Upper lobe of left lung (tissue), 6 donors: ENCODE measurements around the gene TPST2. TPM values are rescaled to one million over a fixed set of nuclear protein-coding genes. Genes with fewer than 3 reads are reported as not detected.

Experiments used
- ATAC-seq, 2 donors: fragments of 200-7000 bp; cut with Tn5 transposase; one replicate each; pipeline ENCODE4 v1.9.1; 2022; ENCODE audit warnings: mild to moderate bottlenecking in 2 of 2, moderate library complexity in 2 of 2; ENCODE audit not compliant: low FRiP score in 2 of 2
- DNase-seq, 2 donors: peaks; one replicate each; pipeline ENCODE4 v3.0.0-alpha.2; 2019 to 2020
- H3K27ac ChIP-seq, 4 donors: fragments of 200-600 bp; sonication (generic); one replicate each; pipeline ENCODE4 v1.5.1; 2016 to 2019
- H3K27me3 ChIP-seq, 4 donors: fragments of 200-600 bp; sonication (generic); one replicate each; pipeline ENCODE4 v1.5.1; 2017 to 2019
- H3K36me3 ChIP-seq, 4 donors: fragments of 200-600 bp; sonication (generic); one replicate each; pipeline ENCODE4 v1.5.1; 2016 to 2019
- H3K4me1 ChIP-seq, 4 donors: fragments of 200-600 bp; sonication (generic); one replicate each; pipeline ENCODE4 v1.5.1; 2018 to 2019
- H3K4me3 ChIP-seq, 4 donors: fragments of 200-600 bp; sonication (generic); one replicate each; pipeline ENCODE4 v1.5.1; 2017 to 2019; ENCODE audit warnings: mild to moderate bottlenecking in 2 of 4, moderate library complexity in 1 of 4
- H3K9me3 ChIP-seq, 4 donors: fragments of 200-600 bp; sonication (generic); one replicate each; pipeline ENCODE4 v1.5.1; 2018 to 2019
- EP300 ChIP-seq, 4 donors: sonication (generic); formaldehyde crosslinking; IDR thresholded peaks; one replicate each; pipeline ENCODE4 v1.5.1; 2017; ENCODE audit warnings: antibody characterized with exemption in 4 of 4, control low read depth in 2 of 4
- POLR2A ChIP-seq, 4 donors: fragments of 450-650 bp; IDR thresholded peaks; one replicate each; pipeline ENCODE4 v1.5.1; 2016 to 2017; ENCODE audit warnings: antibody characterized with exemption in 4 of 4, mild to moderate bottlenecking in 2 of 4
- POLR2AphosphoS5 ChIP-seq, 2 donors: sonication (generic); formaldehyde crosslinking; IDR thresholded peaks; one replicate each; pipeline ENCODE4 v1.5.1; 2017; ENCODE audit warnings: antibody characterized with exemption in 2 of 2
- WGBS, 2 donors: methylation state at CpG; one replicate each; pipeline ENCODE4 v1.1.5; 2017 to 2018; 5-methylcytosine and 5-hydroxymethylcytosine counted together
- total RNA-seq, 6 donors: library from RNA; depleted of rRNA in 4 of 6; stranded (reverse); fragments of >200 nt in 4 of 6; gene quantifications; one replicate each; pipeline versions ENCODE4 v1.1.0 to v1.2.1, GENCODE V29; 2016 to 2021
- TF ChIP-seq, protein P1 (sequence below), 6 experiments: fragments of 450-650 bp in 4 of 6; fragments of 200-600 bp in 2 of 6; sonication (generic) in 2 of 6; IDR thresholded peaks; one replicate each; pipeline ENCODE4 v1.5.1; 2016 to 2019; ENCODE audit warnings: antibody characterized with exemption in 6 of 6
- donor health status: DM: no; HTN: no; CAD: no; lungs with moderate emphysema.
- donor health status: DM: no; HTN: yes; CAD: no; lungs with severe emphysema.

The TPST2 gene
- total RNA-seq, 6 donors from 2014 or later = 50.5 to 253 (median 95.8) TPM

DNA sequence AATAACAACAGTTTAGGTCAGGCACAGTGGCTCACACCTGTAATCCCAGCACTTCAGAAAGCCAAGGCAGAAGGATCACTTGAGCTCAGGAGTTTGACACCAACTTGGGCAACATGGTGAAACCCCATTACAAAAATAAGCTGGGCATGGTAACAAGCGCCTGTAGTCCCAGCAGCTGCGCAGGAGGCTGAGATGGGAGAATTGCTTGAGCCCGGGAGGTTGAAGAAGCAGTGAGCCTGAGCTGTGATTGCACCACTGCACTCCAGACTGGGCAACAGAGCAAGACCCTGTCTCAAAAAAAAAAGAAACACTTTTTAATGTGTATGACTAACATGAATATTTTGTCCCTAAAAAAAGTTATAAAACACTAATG is 53.2 kb downstream of the TPST2 start:
- Histone ChIP-seq H3K4me3 (no peak overlapping the region), H3K9me3 (no peaks in the 10 kb centered on the region), H3K27ac (no peak overlapping the region), H3K36me3 (peaks cover 0 to 91% (median 60%) of the 10 kb centered on the region in 4 donors), H3K4me1 (no peaks in the 10 kb centered on the region), H3K27me3 (no peaks in the 10 kb centered on the region)
- ATAC-seq (no peak), DNase-seq (no peak)
- 92 to 96% methylated on average over 3 of the region's 3 CpGs for WGBS, 2 donors
- no peak for TF ChIP-seq EP300 (IDR thresholded peaks at IDR 0.05)
- no peak for TF ChIP-seq POLR2A (IDR thresholded peaks at IDR 0.05)
- no peak for TF ChIP-seq POLR2AphosphoS5 (IDR thresholded peaks at IDR 0.05)
- TF ChIP-seq, protein P1, sequence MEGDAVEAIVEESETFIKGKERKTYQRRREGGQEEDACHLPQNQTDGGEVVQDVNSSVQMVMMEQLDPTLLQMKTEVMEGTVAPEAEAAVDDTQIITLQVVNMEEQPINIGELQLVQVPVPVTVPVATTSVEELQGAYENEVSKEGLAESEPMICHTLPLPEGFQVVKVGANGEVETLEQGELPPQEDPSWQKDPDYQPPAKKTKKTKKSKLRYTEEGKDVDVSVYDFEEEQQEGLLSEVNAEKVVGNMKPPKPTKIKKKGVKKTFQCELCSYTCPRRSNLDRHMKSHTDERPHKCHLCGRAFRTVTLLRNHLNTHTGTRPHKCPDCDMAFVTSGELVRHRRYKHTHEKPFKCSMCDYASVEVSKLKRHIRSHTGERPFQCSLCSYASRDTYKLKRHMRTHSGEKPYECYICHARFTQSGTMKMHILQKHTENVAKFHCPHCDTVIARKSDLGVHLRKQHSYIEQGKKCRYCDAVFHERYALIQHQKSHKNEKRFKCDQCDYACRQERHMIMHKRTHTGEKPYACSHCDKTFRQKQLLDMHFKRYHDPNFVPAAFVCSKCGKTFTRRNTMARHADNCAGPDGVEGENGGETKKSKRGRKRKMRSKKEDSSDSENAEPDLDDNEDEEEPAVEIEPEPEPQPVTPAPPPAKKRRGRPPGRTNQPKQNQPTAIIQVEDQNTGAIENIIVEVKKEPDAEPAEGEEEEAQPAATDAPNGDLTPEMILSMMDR (IDR thresholded peaks at IDR 0.05) = no peak

DNA sequence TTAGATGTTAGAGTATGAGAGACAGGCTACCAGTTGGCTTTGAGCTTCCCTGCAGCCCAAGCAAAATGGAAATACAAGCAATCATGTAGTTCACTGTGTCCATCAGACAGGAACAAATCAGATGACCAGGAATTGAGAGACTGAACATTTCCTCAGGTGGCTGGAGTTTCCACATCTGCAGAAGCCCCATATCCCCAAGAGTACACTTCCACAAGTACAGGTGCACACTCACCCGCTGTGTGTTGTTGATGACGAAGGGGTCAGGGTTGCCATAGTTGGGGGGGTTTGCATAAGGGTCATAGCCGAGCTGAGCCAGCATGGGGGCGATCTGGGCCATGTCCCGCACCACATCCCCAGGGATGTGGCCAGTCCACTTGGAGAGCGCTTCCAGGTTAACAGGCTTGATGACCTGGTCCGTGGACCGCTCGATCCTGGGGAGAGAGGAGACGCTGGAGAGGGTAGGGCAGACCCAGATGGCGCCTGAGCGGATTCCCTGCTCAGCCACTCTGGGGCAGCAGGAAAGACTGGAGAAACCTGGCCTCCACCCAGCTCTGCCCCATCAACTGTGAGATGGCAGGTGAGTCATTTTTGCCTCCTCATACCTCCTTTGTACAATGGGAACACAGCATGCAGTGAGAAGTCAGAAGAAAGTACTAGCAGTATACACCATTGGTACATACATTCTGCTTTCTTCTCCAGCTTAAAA is 53.7 kb downstream of the TPST2 start:
- H3K27me3 ChIP-seq = no peaks in the 10 kb centered on the region
- TF ChIP-seq POLR2A (IDR thresholded peaks at IDR 0.05) (no peak), POLR2AphosphoS5 (IDR thresholded peaks at IDR 0.05) (no peak), EP300 (IDR thresholded peaks at IDR 0.05) (no peak)
- TF ChIP-seq, protein P1 (IDR thresholded peaks at IDR 0.05) = no peak
- ATAC-seq (peak in 1 of 2 donors; percentile 38), DNase-seq (no peak)
- H3K4me3 ChIP-seq = no peak overlapping the region
- no peaks in the 10 kb centered on the region for H3K4me1 ChIP-seq
- WGBS, 2 donors = 91 to 95% methylated on average over 7 to 12 of the region's 12 CpGs
- no peaks in the 10 kb centered on the region for H3K9me3 ChIP-seq
- H3K27ac ChIP-seq = no peak overlapping the region
- peaks cover 0 to 91% (median 61%) of the 10 kb centered on the region in 4 donors for H3K36me3 ChIP-seq

DNA sequence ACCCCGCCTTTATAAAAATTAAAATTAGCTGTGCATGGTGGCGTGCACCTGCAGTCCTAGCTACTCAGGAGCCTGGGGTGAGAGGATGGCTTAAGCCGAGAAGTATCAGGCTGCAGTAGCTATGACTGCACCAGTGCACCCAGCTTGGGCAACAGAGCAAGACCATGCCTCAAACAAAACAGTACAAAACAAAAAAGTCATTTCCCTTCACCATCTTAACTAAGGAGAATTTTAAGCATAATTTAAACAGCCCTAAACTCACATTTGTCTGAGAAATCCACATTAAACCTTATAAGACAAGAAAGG is 54.4 kb downstream of the TPST2 start:
- Histone ChIP-seq H3K27ac (peak overlapping the region in 2 of 4 donors; percentile 7 to 22), H3K36me3 (peaks cover 0 to 90% (median 61%) of the 10 kb centered on the region in 4 donors), H3K4me1 (no peaks in the 10 kb centered on the region), H3K4me3 (no peak overlapping the region), H3K9me3 (no peaks in the 10 kb centered on the region), H3K27me3 (no peaks in the 10 kb centered on the region)
- no peak for TF ChIP-seq POLR2A (IDR thresholded peaks at IDR 0.05)
- no peak for TF ChIP-seq EP300 (IDR thresholded peaks at IDR 0.05)
- TF ChIP-seq, protein P1 (IDR thresholded peaks at IDR 0.05) = no peak
- TF ChIP-seq POLR2AphosphoS5 (IDR thresholded peaks at IDR 0.05) = no peak
- DNase-seq (no peak), ATAC-seq (no peak)
- 91 to 100% methylated on average over 3 of the region's 3 CpGs for WGBS, 2 donors

DNA sequence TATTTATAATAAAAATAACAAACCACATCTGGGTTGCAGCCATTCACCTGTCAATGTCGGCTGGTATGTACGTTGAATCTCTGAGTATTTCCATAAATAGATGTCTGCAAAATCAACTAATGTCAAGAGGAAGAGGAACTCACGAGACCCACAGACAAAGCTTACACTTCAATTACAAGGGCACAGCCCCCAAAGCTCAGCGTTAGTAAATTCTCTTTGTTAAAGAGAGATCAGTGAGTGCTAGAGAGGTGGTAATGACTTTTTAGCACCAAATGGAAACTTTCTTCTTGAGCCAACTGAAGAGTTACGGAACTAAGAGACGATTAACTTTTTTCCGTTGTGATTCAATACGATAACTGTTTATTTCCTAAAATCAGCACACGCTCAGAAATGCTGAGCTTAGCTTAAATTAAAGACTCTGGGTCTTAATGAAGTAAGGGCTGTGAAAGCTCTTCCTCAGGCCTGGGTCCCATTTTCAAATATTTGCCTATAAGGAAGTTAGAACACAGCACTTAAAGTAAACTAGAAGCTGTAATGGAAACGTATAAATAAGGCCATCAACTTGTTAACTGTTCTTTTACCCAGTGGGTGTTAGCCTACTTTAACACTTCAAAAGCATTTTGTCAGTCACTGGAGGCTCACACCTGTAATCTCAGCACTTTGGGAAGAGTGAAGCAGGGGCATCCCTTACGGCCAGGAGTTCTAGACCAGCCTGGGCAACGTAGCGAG is 54.9 kb downstream of the TPST2 start:
- Histone ChIP-seq H3K4me1 (peaks cover 0 to 1% (median 0%) of the 10 kb centered on the region in 4 donors), H3K9me3 (no peaks in the 10 kb centered on the region), H3K27ac (peak overlapping the region in 2 of 4 donors; percentile 7 to 22), H3K36me3 (peaks cover 0 to 90% (median 58%) of the 10 kb centered on the region in 4 donors), H3K4me3 (no peak overlapping the region), H3K27me3 (no peaks in the 10 kb centered on the region)
- WGBS, 2 donors = 58 to 62% methylated on average over 12 to 13 of the region's 13 CpGs
- no peak for ATAC-seq
- DNase-seq = no peak
- TF ChIP-seq, protein P1 (IDR thresholded peaks at IDR 0.05) = no peak
- TF ChIP-seq POLR2AphosphoS5 (IDR thresholded peaks at IDR 0.05) = no peak
- no peak for TF ChIP-seq POLR2A (IDR thresholded peaks at IDR 0.05)
- no peak for TF ChIP-seq EP300 (IDR thresholded peaks at IDR 0.05)
